Testis (tissue), 3 donors: Measurements from ENCODE around the gene STX18. TPM values are rescaled to one million over a fixed set of nuclear protein-coding genes. Genes with fewer than 3 reads are reported as not detected.
"Not testable (repeated sequence)": the region's sequence is repeated elsewhere in the genome, so short reads cannot be mapped to it uniquely, and the experiment has no call there.

Experiments
- DNase-seq: peaks from one replicate; pipeline ENCODE4 v3.0.0-alpha.2; 2019
- H3K27ac ChIP-seq, 2 donors: fragments of 200-600 bp; sonication (generic); one replicate each; pipeline ENCODE4 v1.5.1; 2019
- H3K27me3 ChIP-seq: fragments of 200-600 bp; sonication (generic); one replicate; pipeline ENCODE4 v1.5.1; 2019
- H3K36me3 ChIP-seq: fragments of 200-600 bp; sonication (generic); one replicate; pipeline ENCODE4 v1.5.1; 2017; ENCODE audit warnings: low read depth; ENCODE audit errors: missing control alignments
- H3K4me1 ChIP-seq: fragments of 200-600 bp; sonication (generic); one replicate; pipeline ENCODE4 v1.5.1; 2019
- H3K4me3 ChIP-seq, 2 donors: fragments of 200-600 bp; sonication (generic); one replicate each; pipeline ENCODE4 v1.5.1; 2017 to 2019
- H3K9me3 ChIP-seq: fragments of 200-600 bp; sonication (generic); one replicate; pipeline ENCODE4 v1.5.1; 2017
- POLR2A ChIP-seq: fragments of 450-650 bp; IDR thresholded peaks from one replicate; pipeline ENCODE4 v1.6.1; 2017; ENCODE audit warnings: antibody characterized with exemption, mild to moderate bottlenecking, moderate library complexity
- WGBS, 2 donors: methylation state at CpG; one replicate each; pipeline ENCODE4 v1.1.5; 2018; 5-methylcytosine and 5-hydroxymethylcytosine counted together
- intact Hi-C: fragments of 100-400 bp; cut with DNase I; formaldehyde crosslinking; loops from one replicate; pipeline ENCODE4 v1.15.1; 2023; ENCODE audit warnings: low total_unique reads
- polyA plus RNA-seq: library from polyadenylated mRNA; stranded (reverse); fragments of 350-450 nt; fragmentation: Illumina TruSeq; extraction: RNeasy Lipid Tissue Mini Kit (QIAGEN cat#74804); gene quantifications from one replicate; pipeline ENCODE4 v1.2.3, GENCODE V29; 2014; ENCODE audit warnings: low read depth, low replicate concordance; ENCODE audit not compliant: insufficient read depth
- total RNA-seq, 2 donors: library from RNA; depleted of rRNA; stranded (reverse); fragments of >200 nt; gene quantifications; one replicate each; pipeline ENCODE4 v1.2.3, GENCODE V29; 2016
- TF ChIP-seq, protein P1 (sequence below), 3 experiments: fragments of 450-650 bp in 2 of 3; fragments of 200-600 bp in 1 of 3; sonication (generic) in 1 of 3; IDR thresholded peaks; one replicate each; pipeline ENCODE4 v1.5.1; 2016 to 2019; ENCODE audit warnings: antibody characterized with exemption in 3 of 3, mild to moderate bottlenecking in 2 of 3, moderate library complexity in 1 of 3

STX18 gene
- total and polyA plus RNA-seq, 3 donors from 2014 or later, result 53.5 to 111 (median 55.0) TPM

DNA sequence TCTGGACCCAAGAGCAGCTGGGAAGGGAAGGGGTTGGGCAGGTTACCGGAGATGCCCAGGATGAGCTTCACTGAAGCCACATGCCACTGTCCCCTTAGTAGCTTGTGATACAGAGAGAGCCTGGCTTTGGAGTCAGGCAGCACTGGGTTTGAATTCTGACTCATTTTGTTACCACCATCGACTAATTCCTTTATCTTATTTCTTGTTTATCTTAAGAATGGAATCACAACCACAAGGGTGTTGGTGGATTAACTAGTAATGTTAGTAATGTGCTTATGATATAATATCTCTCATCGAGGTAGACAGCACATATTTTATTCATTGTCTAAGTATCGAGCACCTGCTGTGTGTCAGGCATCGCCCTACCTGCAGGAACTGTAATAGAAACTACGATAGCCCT is 17.7 kb upstream of the STX18 start:
- intact Hi-C loops, result no loop called here
- no peak for TF ChIP-seq POLR2A
- TF ChIP-seq, protein P1, sequence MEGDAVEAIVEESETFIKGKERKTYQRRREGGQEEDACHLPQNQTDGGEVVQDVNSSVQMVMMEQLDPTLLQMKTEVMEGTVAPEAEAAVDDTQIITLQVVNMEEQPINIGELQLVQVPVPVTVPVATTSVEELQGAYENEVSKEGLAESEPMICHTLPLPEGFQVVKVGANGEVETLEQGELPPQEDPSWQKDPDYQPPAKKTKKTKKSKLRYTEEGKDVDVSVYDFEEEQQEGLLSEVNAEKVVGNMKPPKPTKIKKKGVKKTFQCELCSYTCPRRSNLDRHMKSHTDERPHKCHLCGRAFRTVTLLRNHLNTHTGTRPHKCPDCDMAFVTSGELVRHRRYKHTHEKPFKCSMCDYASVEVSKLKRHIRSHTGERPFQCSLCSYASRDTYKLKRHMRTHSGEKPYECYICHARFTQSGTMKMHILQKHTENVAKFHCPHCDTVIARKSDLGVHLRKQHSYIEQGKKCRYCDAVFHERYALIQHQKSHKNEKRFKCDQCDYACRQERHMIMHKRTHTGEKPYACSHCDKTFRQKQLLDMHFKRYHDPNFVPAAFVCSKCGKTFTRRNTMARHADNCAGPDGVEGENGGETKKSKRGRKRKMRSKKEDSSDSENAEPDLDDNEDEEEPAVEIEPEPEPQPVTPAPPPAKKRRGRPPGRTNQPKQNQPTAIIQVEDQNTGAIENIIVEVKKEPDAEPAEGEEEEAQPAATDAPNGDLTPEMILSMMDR (IDR thresholded peaks at IDR 0.05), result no peak
- H3K4me3 ChIP-seq, result no peak overlapping the region
- H3K27me3 ChIP-seq, result no peaks in the 10 kb centered on the region
- H3K36me3 ChIP-seq, result no peaks in the 10 kb centered on the region
- H3K4me1 ChIP-seq, result no peaks in the 10 kb centered on the region
- DNase-seq, result no peak
- WGBS, 2 donors, result 69 to 89% methylated on average over 6 of the region's 6 CpGs
- H3K27ac ChIP-seq, result no peak overlapping the region
- no peaks in the 10 kb centered on the region for H3K9me3 ChIP-seq

DNA sequence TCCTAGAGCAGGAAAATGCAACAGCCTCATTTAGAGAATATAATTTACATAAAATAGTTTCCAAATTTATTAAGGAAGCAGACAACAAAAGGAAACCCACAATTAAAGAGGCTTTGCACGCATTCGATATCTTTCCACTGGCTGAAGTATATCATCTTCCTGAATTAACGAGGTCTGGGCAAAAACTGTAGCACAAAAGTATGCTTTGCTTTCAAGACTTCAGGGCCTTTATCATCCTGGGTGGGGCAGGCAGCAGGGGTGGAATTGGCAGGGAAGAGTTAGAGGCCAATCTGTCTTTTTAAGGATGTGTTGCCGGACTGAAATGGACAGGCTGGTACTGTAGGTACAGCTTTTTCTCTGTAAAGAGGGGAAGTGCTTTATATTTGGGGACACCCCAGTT is 17.0 kb upstream of the STX18 start:
- no peaks in the 10 kb centered on the region for H3K4me1 ChIP-seq
- intact Hi-C loops, result no loop called here
- no peaks in the 10 kb centered on the region for H3K36me3 ChIP-seq
- DNase-seq, result no peak
- no peak overlapping the region for H3K27ac ChIP-seq
- H3K27me3 ChIP-seq, result no peaks in the 10 kb centered on the region
- 47 to 75% methylated on average over 4 of the region's 4 CpGs for WGBS, 2 donors
- H3K4me3 ChIP-seq, result no peak overlapping the region
- H3K9me3 ChIP-seq, result no peaks in the 10 kb centered on the region
- TF ChIP-seq, protein P1 (IDR thresholded peaks at IDR 0.05), result no peak
- TF ChIP-seq POLR2A, result no peak

DNA sequence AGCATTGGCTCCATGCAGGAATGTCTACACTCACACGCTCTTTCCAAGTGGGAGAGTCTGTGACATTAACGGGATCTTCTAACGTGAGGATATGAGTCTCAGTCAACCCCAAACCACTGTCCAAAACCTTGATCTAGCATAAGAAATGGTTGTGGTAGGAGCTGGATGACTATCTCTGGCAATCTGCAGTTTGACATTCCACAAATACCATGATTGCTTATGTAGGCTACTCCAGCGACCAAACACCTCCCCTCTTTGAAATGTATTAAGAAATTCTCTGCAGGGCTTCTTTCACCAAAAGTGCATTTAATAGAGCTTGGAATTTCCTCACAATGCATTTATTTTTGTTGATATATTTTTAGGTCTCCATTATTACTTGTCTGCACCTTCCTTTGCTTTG is 14.1 kb upstream of the STX18 start:
- intact Hi-C loops, result no loop called here
- no peaks in the 10 kb centered on the region for H3K27me3 ChIP-seq
- H3K36me3 ChIP-seq, result no peaks in the 10 kb centered on the region
- 77 to 79% methylated on average over 4 of the region's 4 CpGs for WGBS, 2 donors
- no peak overlapping the region for H3K4me3 ChIP-seq
- TF ChIP-seq, protein P1 (IDR thresholded peaks at IDR 0.05), result no peak
- no peak for TF ChIP-seq POLR2A
- H3K9me3 ChIP-seq, result no peaks in the 10 kb centered on the region
- no peaks in the 10 kb centered on the region for H3K4me1 ChIP-seq
- DNase-seq, result no peak
- H3K27ac ChIP-seq, result no peak overlapping the region

DNA sequence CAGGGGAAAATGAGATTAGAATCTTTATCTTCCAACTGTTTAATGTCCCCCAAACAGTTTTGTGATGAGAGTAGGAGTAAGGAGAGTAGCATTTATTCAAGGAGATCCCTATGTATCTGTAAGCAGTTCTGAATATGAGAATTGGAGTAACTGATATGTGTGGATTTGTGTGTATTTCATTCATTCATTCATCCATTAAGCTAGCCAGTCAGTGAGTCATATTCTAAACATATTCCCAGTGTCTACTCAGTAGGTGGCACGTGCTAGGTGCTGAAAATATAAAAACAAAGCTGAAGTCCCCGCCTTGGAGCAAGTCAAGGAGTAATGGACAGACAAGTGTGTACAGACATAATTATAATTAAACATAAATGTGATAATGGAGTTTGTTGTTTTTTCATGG is 12.4 kb upstream of the STX18 start:
- DNase-seq, result no peak
- H3K4me3 ChIP-seq, result no peak overlapping the region
- no peaks in the 10 kb centered on the region for H3K4me1 ChIP-seq
- no peaks in the 10 kb centered on the region for H3K27me3 ChIP-seq
- H3K27ac ChIP-seq, result no peak overlapping the region
- H3K9me3 ChIP-seq, result no peaks in the 10 kb centered on the region
- no peaks in the 10 kb centered on the region for H3K36me3 ChIP-seq
- WGBS, 2 donors, result 95 to 97% methylated on average over 2 of the region's 2 CpGs
- intact Hi-C loops, result no loop called here
- TF ChIP-seq, protein P1 (IDR thresholded peaks at IDR 0.05), result no peak
- no peak for TF ChIP-seq POLR2A

DNA sequence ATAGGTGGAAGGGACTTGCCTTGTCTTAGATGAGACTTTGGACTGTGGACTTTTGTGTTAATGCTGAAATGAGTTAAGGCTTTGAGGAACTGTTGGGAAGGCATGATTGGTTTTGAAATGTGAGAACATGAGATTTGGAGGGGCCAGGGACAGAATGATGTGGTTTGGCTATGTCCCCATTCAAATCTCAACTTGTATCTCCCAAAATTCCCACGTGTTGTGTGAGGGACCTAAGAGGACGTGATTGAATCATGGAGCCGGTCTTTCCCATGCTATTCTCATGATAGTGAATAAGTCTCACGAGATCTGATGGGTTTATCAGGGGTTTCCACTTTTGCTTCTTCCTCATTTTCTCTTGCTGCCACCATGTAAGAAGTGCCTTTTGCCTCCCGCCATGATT is 10.2 kb upstream of the STX18 start:
- H3K9me3 ChIP-seq, H3K4me1 ChIP-seq, H3K27me3 ChIP-seq, DNase-seq, H3K36me3 ChIP-seq, H3K4me3 ChIP-seq, intact Hi-C loops, H3K27ac ChIP-seq: not testable (repeated sequence)
- 94 to 99% methylated on average over 5 of the region's 5 CpGs for WGBS, 2 donors

DNA sequence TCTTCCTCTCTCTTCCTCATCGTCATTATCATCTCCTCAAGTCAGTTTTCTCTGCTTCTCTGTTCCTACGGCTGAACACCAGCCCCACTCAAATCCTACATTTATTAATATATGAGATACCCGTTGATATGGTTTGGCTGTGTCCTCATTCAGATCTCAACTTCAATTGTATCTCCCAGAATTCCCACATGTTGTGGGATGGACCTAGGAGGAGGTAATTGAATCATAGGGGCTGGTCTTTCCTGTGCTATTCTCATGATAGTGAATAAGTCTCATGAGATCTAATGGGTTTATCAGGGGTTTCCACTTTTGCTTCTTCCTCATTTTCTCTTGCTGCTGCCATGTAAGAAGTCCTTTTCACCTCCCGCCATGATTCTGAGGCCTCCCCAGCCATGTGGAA is 8.3 kb upstream of the STX18 start:
- H3K27ac ChIP-seq, H3K4me1 ChIP-seq, intact Hi-C loops, H3K9me3 ChIP-seq, H3K27me3 ChIP-seq, H3K36me3 ChIP-seq, H3K4me3 ChIP-seq, DNase-seq: not testable (repeated sequence)
- 83 to 96% methylated on average over 4 of the region's 4 CpGs for WGBS, 2 donors
